K562 (cell line): ENCODE results near the gene CHD5. TPM values are rescaled to one million over a fixed set of nuclear protein-coding genes. Genes with fewer than 3 reads are reported as not detected.

ENCODE experiments used
- ATAC-seq: fragments of 200-7000 bp; cut with Tn5 transposase; 3 replicates; pipeline ENCODE4 v1.9.1; 2020; ENCODE audit warnings: moderate library complexity
- BruUV-seq: library from RNA; stranded (reverse); fragments of 400-500 nt; replicated peaks from 2 replicates; lab custom pipeline; 2021; lab: Mats Ljungman, UMichigan
- CTCF ChIA-PET: fragments of 300-600 bp; formaldehyde crosslinking; extraction: SDS; loops from one replicate; lab custom pipeline; 2021; ENCODE audit warnings: low intra/inter-chr PET ratio; lab: Yijun Ruan, JAX
- POLR2A ChIA-PET: fragments of 300-600, 350-650 bp; sonication (Branson Sonifier 250); formaldehyde crosslinking; extraction: SDS; loops from one replicate; lab custom pipeline; 2021; ENCODE audit warnings: antibody characterized with exemption, inconsistent platforms; lab: Yijun Ruan, JAX
- DNase-seq, 4 experiments: peaks; one replicate each; pipeline versions ENCODE4 v3.0.0 to v3.0.0-alpha.2; 2011 to 2018; ENCODE audit warnings: low spot score in 3 of 4, mixed read lengths in 3 of 4; ENCODE audit errors: extremely low read depth in 1 of 4
- FAIRE-seq: peaks from 2 replicates; lab custom pipeline; 2011; peaks lifted over from hg19 to GRCh38; lab: Jason Lieb, UNC
- H2AFZ ChIP-seq: 2 replicates; pipeline ENCODE4 v1.6.0; 2011; ENCODE audit warnings: low read depth, low read length, control low read depth, inconsistent platforms
- H3K27ac ChIP-seq: fragments of 200-600 bp; 3 replicates; pipeline ENCODE4 v1.8.0; 2011; ENCODE audit warnings: low read depth, mild to moderate bottlenecking, control low read depth, inconsistent platforms, low read length, moderate library complexity, mixed read lengths; ENCODE audit errors: extremely low read depth
- H3K27me3 ChIP-seq, 2 experiments: fragments of 300-600 bp in 1 of 2; 2 replicates in 1 of 2; 3 replicates in 1 of 2; pipeline versions ENCODE4 v1.6.0 to v1.8.0; 2011; ENCODE audit warnings: inconsistent platforms in 2 of 2, low read length in 2 of 2, mild to moderate bottlenecking in 1 of 2, mixed read lengths in 1 of 2, moderate library complexity in 1 of 2; ENCODE audit not compliant: control insufficient read depth in 2 of 2, insufficient read depth in 2 of 2
- H3K36me3 ChIP-seq: fragments of 300-600 bp; 3 replicates; pipeline ENCODE4 v1.8.0; 2011; ENCODE audit warnings: mild to moderate bottlenecking, low read length, inconsistent platforms; ENCODE audit not compliant: control insufficient read depth, insufficient read depth
- H3K4me1 ChIP-seq, 2 experiments: fragments of 200-600 bp in 1 of 2; replicated peaks in 1 of 2; 2 replicates in 1 of 2; 3 replicates in 1 of 2; pipeline versions ENCODE4 v1.5.1 to v1.8.0; 2011; ENCODE audit warnings: inconsistent platforms in 2 of 2, low read length in 2 of 2, mild to moderate bottlenecking in 1 of 2, mixed read lengths in 1 of 2, moderate library complexity in 1 of 2; ENCODE audit not compliant: control insufficient read depth in 2 of 2, insufficient read depth in 2 of 2
- H3K4me2 ChIP-seq: 2 replicates; pipeline ENCODE4 v1.6.1; 2011; ENCODE audit warnings: low read length, control low read depth, inconsistent platforms, mixed read lengths; ENCODE audit not compliant: insufficient read depth
- H3K4me3 ChIP-seq: fragments of 200-600 bp; sonication (generic), shearing (Covaris generic); 2 replicates; pipeline ENCODE4 v1.5.1; 2016; ENCODE audit warnings: control low read depth, inconsistent platforms
- H3K79me2 ChIP-seq: fragments of 200-600 bp; 3 replicates; pipeline ENCODE4 v1.8.0; 2011; ENCODE audit warnings: low read length, inconsistent platforms; ENCODE audit not compliant: control insufficient read depth, insufficient read depth
- H3K9ac ChIP-seq, 2 experiments: 2 replicates each; pipeline versions ENCODE4 v1.6.0 to v1.6.1; 2011; ENCODE audit warnings: low read depth in 2 of 2, low read length in 2 of 2, control low read depth in 1 of 2, inconsistent platforms in 1 of 2, mild to moderate bottlenecking in 1 of 2, mixed read lengths in 1 of 2; ENCODE audit not compliant: insufficient read depth in 1 of 2
- H3K9me1 ChIP-seq: one replicate; pipeline ENCODE4 v1.6.0; 2011; ENCODE audit warnings: inconsistent platforms, mild to moderate bottlenecking, low read length, moderate library complexity; ENCODE audit not compliant: control insufficient read depth, insufficient read depth
- H3K9me3 ChIP-seq: replicated peaks from 2 replicates; pipeline ENCODE4 v1.5.1; 2011; ENCODE audit warnings: low read depth, low read length, inconsistent platforms; ENCODE audit not compliant: control insufficient read depth, insufficient read depth
- H4K20me1 ChIP-seq: replicated peaks from 2 replicates; pipeline ENCODE4 v1.6.1; 2011; ENCODE audit warnings: low read length, inconsistent platforms, mixed read lengths; ENCODE audit not compliant: control insufficient read depth, insufficient read depth
- ATF1 ChIP-seq, 2 experiments: fragments of 450-650 bp in 1 of 2; IDR thresholded peaks; 2 replicates each; pipeline ENCODE4 v1.6.1; 2016; ENCODE audit warnings: missing compliant biosample characterization in 1 of 2, missing genetic modification characterization in 1 of 2
- CREB1 ChIP-seq, 2 experiments: sonication (generic) in 1 of 2; formaldehyde crosslinking in 1 of 2; IDR thresholded peaks; 2 replicates each; pipeline versions ENCODE4 v1.6.1 to v1.8.0; 2012 to 2022; ENCODE audit warnings: inconsistent platforms in 1 of 2, mild to moderate bottlenecking in 1 of 2, missing genetic modification reagents in 1 of 2, moderate library complexity in 1 of 2
- CREM ChIP-seq: IDR thresholded peaks from 2 replicates; pipeline ENCODE4 v1.6.1; 2014; ENCODE audit warnings: antibody characterized with exemption, low read depth
- WGBS: fragments of 100-300 bp; shearing (Covaris generic); methylation state at CpG from one replicate; pipeline ENCODE4 v1.1.6; 2016; ENCODE audit warnings: low coverage, mixed read lengths; ENCODE audit not compliant: insufficient coverage; ENCODE audit errors: missing lambda C conversion rate; 5-methylcytosine and 5-hydroxymethylcytosine counted together
- in situ Hi-C: fragments of 300-500 bp; cut with MboI; formaldehyde crosslinking; loops from 4 replicates; pipeline ENCODE4 v1.15.0; 2018; ENCODE audit warnings: inconsistent platforms, mixed read lengths
- intact Hi-C: fragments of 100-400 bp; cut with micrococcal nuclease; formaldehyde crosslinking; loops from 2 replicates; pipeline ENCODE4 v1.14.2; 2022
- polyA plus RNA-seq, 8 experiments: library from polyadenylated mRNA; depleted of rRNA in 4 of 8; stranded (reverse) in 5 of 8; unstranded in 3 of 8; fragments of >200 nt; fragmentation: Nextera tagmentation in 2 of 8; fragmentation: Illumina TruSeq in 1 of 8; extraction: Ambion mirVana in 2 of 8; extraction: Trizol in 1 of 8; gene quantifications; 2 replicates each; pipeline versions ENCODE4 v1.2.1 to v1.2.3, GENCODE V29; 2011 to 2014; ENCODE audit warnings: inconsistent platforms in 1 of 8, missing spikeins in 1 of 8
- total RNA-seq, 7 experiments: library from RNA; depleted of rRNA in 6 of 7; stranded (reverse); fragments of >200 nt in 6 of 7; fragmentation: Illumina TruSeq in 2 of 7; extraction: Trizol in 2 of 7; gene quantifications; 2 replicates each; pipeline versions ENCODE4 v1.2.1 to v1.2.3, GENCODE V29; 2011 to 2021; ENCODE audit warnings: low replicate concordance in 1 of 7
- TF ChIP-seq, protein P1 (sequence below): sonication (generic); formaldehyde crosslinking; IDR thresholded peaks from 2 replicates; pipeline ENCODE4 v1.9.0; 2022; ENCODE audit warnings: mild to moderate bottlenecking, missing genetic modification reagents
- TF ChIP-seq, protein P2 (sequence below): sonication (generic); formaldehyde crosslinking; IDR thresholded peaks from 2 replicates; pipeline ENCODE4 v1.8.0; 2023; ENCODE audit warnings: missing genetic modification reagents, mild to moderate bottlenecking, borderline replicate concordance
- TF ChIP-seq, protein P3 (sequence below): fragments of 450-650 bp; IDR thresholded peaks from 2 replicates; pipeline ENCODE4 v1.6.1; 2016; ENCODE audit warnings: antibody characterized with exemption

The CHD5 gene
- total and polyA plus RNA-seq, 9 of the 15 experiments (the other 6 are each of a cell fraction or from before 2014, with no cell fraction given), result 0.03 to 0.52 (median 0.11) TPM; not detected in 2

DNA sequence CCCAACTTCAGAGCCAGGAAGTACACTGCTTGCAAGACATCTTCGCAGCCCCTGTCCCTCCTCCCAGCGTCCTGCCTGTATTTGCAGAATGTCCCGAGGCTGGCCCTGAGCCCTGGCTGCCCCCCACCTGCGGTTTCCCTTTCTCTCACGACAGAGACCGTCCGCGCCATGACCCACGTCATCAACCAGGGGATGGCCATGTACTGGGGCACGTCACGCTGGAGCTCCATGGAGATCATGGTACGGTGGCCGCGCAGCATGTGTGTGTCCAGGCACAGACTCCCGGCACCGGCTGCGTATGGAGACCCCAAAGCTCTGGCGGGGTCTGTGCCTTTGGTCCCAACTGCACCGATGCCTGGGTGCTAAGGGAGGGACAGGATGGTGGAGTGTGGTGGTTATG lies 85.9 kb downstream of the CHD5 start:
- peaks cover 33% of the 10 kb centered on the region for H4K20me1 ChIP-seq

More for the DNA sequence above, 85.9 kb downstream of the CHD5 start:
- Histone ChIP-seq H3K27ac (no peak overlapping the region), H2AFZ (no peak overlapping the region)
- BruUV-seq, result no TSS peak
- TF ChIP-seq, protein P1, sequence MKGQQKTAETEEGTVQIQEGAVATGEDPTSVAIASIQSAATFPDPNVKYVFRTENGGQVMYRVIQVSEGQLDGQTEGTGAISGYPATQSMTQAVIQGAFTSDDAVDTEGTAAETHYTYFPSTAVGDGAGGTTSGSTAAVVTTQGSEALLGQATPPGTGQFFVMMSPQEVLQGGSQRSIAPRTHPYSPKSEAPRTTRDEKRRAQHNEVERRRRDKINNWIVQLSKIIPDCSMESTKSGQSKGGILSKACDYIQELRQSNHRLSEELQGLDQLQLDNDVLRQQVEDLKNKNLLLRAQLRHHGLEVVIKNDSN, result no peak
- TF ChIP-seq CREB1 (IDR thresholded peaks at IDR 0.05), result peak; percentile 31; the same call in 1 of the 2 replicates
- no peak for TF ChIP-seq CREB1 (CRISPR knock-in tag; IDR thresholded peaks at IDR 0.05)
- TF ChIP-seq CREM, result 0 out of 2 replicates have a peak, but pooled peaks have one; percentile 20
- TF ChIP-seq, protein P2, sequence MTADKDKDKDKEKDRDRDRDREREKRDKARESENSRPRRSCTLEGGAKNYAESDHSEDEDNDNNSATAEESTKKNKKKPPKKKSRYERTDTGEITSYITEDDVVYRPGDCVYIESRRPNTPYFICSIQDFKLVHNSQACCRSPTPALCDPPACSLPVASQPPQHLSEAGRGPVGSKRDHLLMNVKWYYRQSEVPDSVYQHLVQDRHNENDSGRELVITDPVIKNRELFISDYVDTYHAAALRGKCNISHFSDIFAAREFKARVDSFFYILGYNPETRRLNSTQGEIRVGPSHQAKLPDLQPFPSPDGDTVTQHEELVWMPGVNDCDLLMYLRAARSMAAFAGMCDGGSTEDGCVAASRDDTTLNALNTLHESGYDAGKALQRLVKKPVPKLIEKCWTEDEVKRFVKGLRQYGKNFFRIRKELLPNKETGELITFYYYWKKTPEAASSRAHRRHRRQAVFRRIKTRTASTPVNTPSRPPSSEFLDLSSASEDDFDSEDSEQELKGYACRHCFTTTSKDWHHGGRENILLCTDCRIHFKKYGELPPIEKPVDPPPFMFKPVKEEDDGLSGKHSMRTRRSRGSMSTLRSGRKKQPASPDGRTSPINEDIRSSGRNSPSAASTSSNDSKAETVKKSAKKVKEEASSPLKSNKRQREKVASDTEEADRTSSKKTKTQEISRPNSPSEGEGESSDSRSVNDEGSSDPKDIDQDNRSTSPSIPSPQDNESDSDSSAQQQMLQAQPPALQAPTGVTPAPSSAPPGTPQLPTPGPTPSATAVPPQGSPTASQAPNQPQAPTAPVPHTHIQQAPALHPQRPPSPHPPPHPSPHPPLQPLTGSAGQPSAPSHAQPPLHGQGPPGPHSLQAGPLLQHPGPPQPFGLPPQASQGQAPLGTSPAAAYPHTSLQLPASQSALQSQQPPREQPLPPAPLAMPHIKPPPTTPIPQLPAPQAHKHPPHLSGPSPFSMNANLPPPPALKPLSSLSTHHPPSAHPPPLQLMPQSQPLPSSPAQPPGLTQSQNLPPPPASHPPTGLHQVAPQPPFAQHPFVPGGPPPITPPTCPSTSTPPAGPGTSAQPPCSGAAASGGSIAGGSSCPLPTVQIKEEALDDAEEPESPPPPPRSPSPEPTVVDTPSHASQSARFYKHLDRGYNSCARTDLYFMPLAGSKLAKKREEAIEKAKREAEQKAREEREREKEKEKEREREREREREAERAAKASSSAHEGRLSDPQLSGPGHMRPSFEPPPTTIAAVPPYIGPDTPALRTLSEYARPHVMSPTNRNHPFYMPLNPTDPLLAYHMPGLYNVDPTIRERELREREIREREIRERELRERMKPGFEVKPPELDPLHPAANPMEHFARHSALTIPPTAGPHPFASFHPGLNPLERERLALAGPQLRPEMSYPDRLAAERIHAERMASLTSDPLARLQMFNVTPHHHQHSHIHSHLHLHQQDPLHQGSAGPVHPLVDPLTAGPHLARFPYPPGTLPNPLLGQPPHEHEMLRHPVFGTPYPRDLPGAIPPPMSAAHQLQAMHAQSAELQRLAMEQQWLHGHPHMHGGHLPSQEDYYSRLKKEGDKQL (CRISPR knock-in tag), result 0 out of 2 replicates have a peak, but pooled peaks have one; percentile 25
- no peak for TF ChIP-seq ATF1 (CRISPR knock-in tag; IDR thresholded peaks at IDR 0.05)
- peak; percentile 32; the same call in 1 of the 2 replicates for TF ChIP-seq ATF1 (tag; IDR thresholded peaks at IDR 0.05)
- TF ChIP-seq, protein P3, sequence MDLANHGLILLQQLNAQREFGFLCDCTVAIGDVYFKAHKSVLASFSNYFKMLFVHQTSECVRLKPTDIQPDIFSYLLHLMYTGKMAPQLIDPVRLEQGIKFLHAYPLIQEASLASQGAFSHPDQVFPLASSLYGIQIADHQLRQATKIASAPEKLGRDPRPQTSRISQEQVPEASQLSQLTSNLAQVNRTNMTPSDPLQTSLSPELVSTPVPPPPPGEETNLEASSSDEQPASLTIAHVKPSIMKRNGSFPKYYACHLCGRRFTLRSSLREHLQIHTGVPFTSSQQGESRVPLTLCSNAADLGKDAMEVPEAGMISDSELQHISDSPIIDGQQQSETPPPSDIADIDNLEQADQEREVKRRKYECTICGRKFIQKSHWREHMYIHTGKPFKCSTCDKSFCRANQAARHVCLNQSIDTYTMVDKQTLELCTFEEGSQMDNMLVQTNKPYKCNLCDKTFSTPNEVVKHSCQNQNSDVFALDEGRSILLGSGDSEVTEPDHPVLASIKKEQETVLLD, result no peak
- TF ChIP-seq, all 486 proteins: peak for 4
- Histone ChIP-seq H3K36me3 (no peaks in the 10 kb centered on the region), H3K9me1 (no peaks in the 10 kb centered on the region), H3K4me1 (peaks cover 0 to 32% of the 10 kb centered on the region in 2 experiments; a peak in 2 of 5 replicates), H3K9me3 (no peaks in the 10 kb centered on the region), H3K79me2 (no peaks in the 10 kb centered on the region), H3K9ac (peak overlapping the region in 1 of 2 experiments; percentile 52; a peak in 1 of 4 replicates), H3K27me3 (peaks cover 46 to 85% of the 10 kb centered on the region in 2 experiments), H3K4me3 (no peak overlapping the region), H3K4me2 (no peak overlapping the region)
- 40% methylated on average over 19 of the region's 19 CpGs for WGBS
- POLR2A ChIA-PET, result interaction anchor here (0.6 to 2.2 kb wide), 3 partner anchors 9 to 11 kb away, joined by 3 to 7 read pairs (median 4); no protein-coding TSS in a partner anchor
- FAIRE-seq (no peak), ATAC-seq (no peak), DNase-seq (no peak)
- CTCF ChIA-PET, result interaction anchor here (0.5 kb wide), 1 partner anchor 586 kb away, joined by 3 read pairs; no protein-coding TSS in a partner anchor
- intact Hi-C loops (no loop called here), in situ Hi-C loops (no loop called here)
